Pancreas (tissue), 10 donors: ENCODE results near the gene IL18BP. TPM values are rescaled to one million over a fixed set of nuclear protein-coding genes. Genes with fewer than 3 reads are reported as not detected.
A peak's percentile ranks its signal among the peaks of the same experiment; 100 is the strongest.

Experiments used
- ATAC-seq, 4 donors: fragments of 200-7000 bp; cut with Tn5 transposase; one replicate each; pipeline versions ENCODE4 v1.8.0 to v1.9.1; 2020; ENCODE audit warnings: mild to moderate bottlenecking in 4 of 4, moderate library complexity in 4 of 4
- DNase-seq, 6 donors: peaks; one replicate each; pipeline ENCODE4 v3.0.0-alpha.2; 2020
- FAIRE-seq: peaks from 2 replicates; lab custom pipeline; 2012; peaks lifted over from hg19 to GRCh38; lab: Jason Lieb, UNC
- H3K27ac ChIP-seq, 4 donors: fragments of 200-600 bp; sonication (generic); 1 replicate in 3 of 4; 2 replicates in 1 of 4; pipeline versions ENCODE4 v1.5.0 to v1.8.0; 2020
- H3K27me3 ChIP-seq, 4 donors: fragments of 200-600 bp; one replicate each; pipeline ENCODE4 v1.8.0; 2021
- H3K36me3 ChIP-seq, 3 donors: fragments of 200-600 bp; sonication (generic) in 1 of 3; one replicate each; pipeline versions ENCODE4 v1.5.0 to v1.8.0; 2020 to 2021
- H3K4me1 ChIP-seq, 3 donors: fragments of 200-600 bp; one replicate each; pipeline ENCODE4 v1.8.0; 2021
- H3K4me3 ChIP-seq, 4 donors: fragments of 200-600 bp; sonication (generic) in 2 of 4; one replicate each; pipeline versions ENCODE4 v1.5.0 to v1.8.0; 2020 to 2021
- H3K9me3 ChIP-seq, 4 donors: fragments of 200-600 bp; one replicate each; pipeline ENCODE4 v1.8.0; 2021
- CTCF ChIP-seq, 4 donors: fragments of 200-600 bp; sonication (generic) in 3 of 4; IDR thresholded peaks; one replicate each; pipeline versions ENCODE4 v1.5.0 to v1.8.0; 2021; ENCODE audit warnings: antibody characterized with exemption in 4 of 4
- WGBS, 2 donors: extraction: QIAGEN DNeasy Blood & Tissue Kit; methylation state at CpG; one replicate each; pipeline ENCODE4 v1.1.7; 2013; 5-methylcytosine and 5-hydroxymethylcytosine counted together
- intact Hi-C, 3 donors: fragments of 100-400 bp; cut with DNase I; formaldehyde crosslinking; loops; one replicate each; pipeline versions ENCODE4 v1.11.1 to v1.14.2; 2022
- polyA plus RNA-seq, 2 donors: library from polyadenylated mRNA; stranded (reverse); fragments of 200-250 nt; gene quantifications; one replicate each; pipeline ENCODE4 v1.2.3, GENCODE V29; 2013
- total RNA-seq, 6 donors: library from RNA; stranded (reverse); fragmentation: NEBNext Ultra II Directional in 4 of 6; extraction: Animal tissue kit (Norgen Biotek cat#: 25700) in 4 of 6; gene quantifications; one replicate each; pipeline versions ENCODE4 v1.2.1 to v1.2.4, GENCODE V29; 2021 to 2023
- donor health status: healthy with polysubstance abuse.
- donor health status: DM: no; HTN: no; CAD: no; lungs with moderate emphysema.
- donor health status: DM: no; HTN: no; CAD: no.
- donor health status: control.
- donor health status: control.
- donor health status: Bipolar disorder and iron deficiency.
- donor health status: DM: yes; HTN: yes; CAD: no.
- donor health status: DM: no; HTN: no; CAD: no.
- donor health status: DM: no; HTN: no; CAD: no.
- donor health status: DM: yes; HTN: yes; CAD: no.

IL18BP gene
- total and polyA plus RNA-seq, 8 donors, result 2.3 to 7.8 (median 3.9) TPM

- intact Hi-C loops, result no loop called here
These were observed 21.6 kb upstream of the IL18BP start for GRCh38 chr11:71977090-71977489.

GRCh38 chr11:71977743-71978418 lies 20.8 kb upstream of the IL18BP start:
- intact Hi-C loops, result no loop called here
- ATAC-seq, result peak; percentile 75 to 94 (median 88)
- DNase-seq, result peak in 1 of 6 donors; percentile 63
- peak; percentile 47 to 70 (median 61) for TF ChIP-seq CTCF (IDR thresholded peaks at IDR 0.05)
- H3K4me1 ChIP-seq, result no peaks in the 10 kb centered on the region
- H3K4me3 ChIP-seq, result no peak overlapping the region
- no peak overlapping the region for H3K27ac ChIP-seq
- H3K27me3 ChIP-seq, result no peaks in the 10 kb centered on the region
- FAIRE-seq, result no peak
- H3K9me3 ChIP-seq, result no peaks in the 10 kb centered on the region
- 47 to 48% methylated on average over 7 of the region's 7 CpGs for WGBS, 2 donors
- peaks cover 0 to 4% (median 0%) of the 10 kb centered on the region in 3 donors for H3K36me3 ChIP-seq

More at GRCh38 chr11:71977090-71977489, 21.6 kb upstream of the IL18BP start:
- peaks cover 0 to 4% (median 0%) of the 10 kb centered on the region in 3 donors for H3K36me3 ChIP-seq
- no peak overlapping the region for H3K4me3 ChIP-seq
- TF ChIP-seq CTCF (IDR thresholded peaks at IDR 0.05), result no peak
- ATAC-seq, result no peak
- DNase-seq, result no peak
- no peaks in the 10 kb centered on the region for H3K4me1 ChIP-seq
- H3K9me3 ChIP-seq, result no peaks in the 10 kb centered on the region
- no peaks in the 10 kb centered on the region for H3K27me3 ChIP-seq
- FAIRE-seq, result no peak
- WGBS, 2 donors, result 44 to 58% methylated on average over 1 of the region's 1 CpG
- H3K27ac ChIP-seq, result no peak overlapping the region

GRCh38 chr11:71979094-71979493 lies 19.6 kb upstream of the IL18BP start:
- Histone ChIP-seq H3K4me1 (no peaks in the 10 kb centered on the region), H3K27ac (no peak overlapping the region), H3K9me3 (no peaks in the 10 kb centered on the region), H3K4me3 (no peak overlapping the region), H3K27me3 (no peaks in the 10 kb centered on the region), H3K36me3 (peaks cover 0 to 4% (median 0%) of the 10 kb centered on the region in 3 donors)
- TF ChIP-seq CTCF (IDR thresholded peaks at IDR 0.05), result no peak
- intact Hi-C loops, result no loop called here
- no peak for DNase-seq
- 90 to 95% methylated on average over 4 of the region's 4 CpGs for WGBS, 2 donors
- FAIRE-seq, result no peak
- ATAC-seq, result no peak

GRCh38 chr11:71979602-71980001 lies 19.1 kb upstream of the IL18BP start:
- 92 to 95% methylated on average over 3 of the region's 3 CpGs for WGBS, 2 donors
- Histone ChIP-seq H3K4me3 (no peak overlapping the region), H3K9me3 (no peaks in the 10 kb centered on the region), H3K36me3 (peaks cover 0 to 4% (median 0%) of the 10 kb centered on the region in 3 donors), H3K27ac (no peak overlapping the region), H3K27me3 (no peaks in the 10 kb centered on the region), H3K4me1 (no peaks in the 10 kb centered on the region)
- no peak for TF ChIP-seq CTCF (IDR thresholded peaks at IDR 0.05)
- FAIRE-seq, result no peak
- intact Hi-C loops, result no loop called here
- no peak for ATAC-seq
- no peak for DNase-seq

- ATAC-seq (peak in 1 of 4 donors; percentile 38), FAIRE-seq (no peak), DNase-seq (no peak)
- 93 to 95% methylated on average over 2 of the region's 2 CpGs for WGBS, 2 donors
- H3K4me1 ChIP-seq, result no peaks in the 10 kb centered on the region
- no peaks in the 10 kb centered on the region for H3K9me3 ChIP-seq
- no peaks in the 10 kb centered on the region for H3K27me3 ChIP-seq
- TF ChIP-seq CTCF (IDR thresholded peaks at IDR 0.05), result no peak
- intact Hi-C loops, result no loop called here
- no peak overlapping the region for H3K4me3 ChIP-seq
- H3K27ac ChIP-seq, result no peak overlapping the region
- H3K36me3 ChIP-seq, result no peaks in the 10 kb centered on the region
These were observed 12.6 kb upstream of the IL18BP start for GRCh38 chr11:71986131-71986530.
